Measurements from ENCODE around the gene KRTAP3-1.

Gene KRTAP3-1

DNA sequence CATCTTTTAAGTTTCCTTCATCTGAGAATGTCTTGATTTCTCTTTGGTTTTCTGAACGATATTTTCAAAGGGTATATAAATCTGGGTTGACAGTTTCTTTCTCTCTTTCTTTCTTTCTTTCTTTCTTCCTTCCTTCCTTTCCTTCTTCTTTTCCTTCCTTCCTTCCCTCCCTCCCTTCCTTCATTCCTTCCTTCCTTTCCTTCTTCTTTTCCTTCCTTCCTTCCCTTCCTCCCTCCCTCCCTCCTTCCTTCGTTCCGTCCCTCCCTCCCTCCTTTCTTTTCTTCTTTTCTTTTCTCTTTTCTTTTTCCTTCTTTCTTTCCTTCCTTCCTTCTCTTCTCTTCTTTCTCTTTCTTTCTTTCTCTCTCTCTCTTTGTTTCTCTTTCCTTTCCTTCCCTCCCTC, 34.6 kb downstream of the KRTAP3-1 start:
- no peak for FAIRE-seq

DNA sequence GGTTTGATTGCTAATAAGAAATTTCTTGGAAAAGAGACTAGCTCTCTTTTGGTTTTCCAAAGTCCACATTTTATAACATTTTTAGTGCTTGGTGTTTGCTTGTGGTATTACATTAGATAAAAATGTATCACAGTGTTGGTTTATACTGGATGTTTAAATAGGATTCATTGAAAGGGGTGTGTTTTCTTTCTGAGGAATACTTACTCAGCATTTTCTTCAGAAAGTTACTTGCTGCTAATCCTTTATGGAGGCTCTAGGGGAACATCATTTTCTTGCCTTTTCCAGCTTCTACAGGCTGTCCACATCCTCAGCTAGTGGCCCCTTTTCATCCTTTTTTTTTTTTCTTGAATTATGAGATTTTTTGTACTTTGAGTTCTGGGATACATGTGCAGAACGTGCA, 41.3 kb downstream of the KRTAP3-1 start:
- no peak for FAIRE-seq

DNA sequence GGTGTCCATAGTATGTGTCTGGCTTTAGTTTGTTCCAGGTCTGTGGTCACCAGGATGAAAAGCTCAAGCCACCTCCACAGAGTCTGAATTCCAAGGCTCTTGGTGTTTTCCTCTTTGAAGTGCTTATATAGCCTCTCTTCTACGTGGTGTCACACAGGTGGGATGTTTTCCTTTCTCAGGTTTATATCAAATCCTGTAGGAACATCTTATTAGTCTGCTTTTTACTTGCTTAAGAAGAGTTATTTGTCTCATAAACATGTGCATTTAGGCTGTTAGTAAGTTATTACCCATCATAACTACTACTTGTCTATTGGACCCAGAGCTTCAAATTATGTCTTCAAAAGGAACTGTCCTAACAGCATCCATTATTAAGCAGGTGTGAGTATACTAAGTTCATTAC, 42.1 kb downstream of the KRTAP3-1 start, which contains the start of gene KRT39:
TSS of gene KRT39 (minus strand) at position 101 of the 400 bp plus-strand sequence. CDS start at position 9, 92 bp downstream.
- no peak for FAIRE-seq

DNA sequence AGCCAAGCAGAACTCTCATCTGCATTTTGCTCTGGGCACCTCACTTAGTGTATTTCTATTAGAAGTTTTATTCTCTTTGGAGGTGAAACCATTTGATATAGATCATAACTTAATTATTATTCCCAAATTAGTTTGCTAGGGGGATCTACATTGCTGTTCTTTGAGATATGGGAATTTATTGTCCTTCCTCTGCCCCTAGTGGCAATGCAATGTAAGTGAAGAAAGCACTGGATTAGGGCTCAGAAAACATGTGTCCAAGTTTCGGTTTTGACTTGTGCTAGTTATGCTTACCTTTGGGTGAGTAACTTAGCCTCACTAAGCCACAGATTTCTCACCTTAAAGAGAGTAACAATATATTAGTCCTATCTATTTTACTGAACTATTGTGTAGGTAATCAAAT, 45.1 kb downstream of the KRTAP3-1 start:
- FAIRE-seq = no peak

DNA sequence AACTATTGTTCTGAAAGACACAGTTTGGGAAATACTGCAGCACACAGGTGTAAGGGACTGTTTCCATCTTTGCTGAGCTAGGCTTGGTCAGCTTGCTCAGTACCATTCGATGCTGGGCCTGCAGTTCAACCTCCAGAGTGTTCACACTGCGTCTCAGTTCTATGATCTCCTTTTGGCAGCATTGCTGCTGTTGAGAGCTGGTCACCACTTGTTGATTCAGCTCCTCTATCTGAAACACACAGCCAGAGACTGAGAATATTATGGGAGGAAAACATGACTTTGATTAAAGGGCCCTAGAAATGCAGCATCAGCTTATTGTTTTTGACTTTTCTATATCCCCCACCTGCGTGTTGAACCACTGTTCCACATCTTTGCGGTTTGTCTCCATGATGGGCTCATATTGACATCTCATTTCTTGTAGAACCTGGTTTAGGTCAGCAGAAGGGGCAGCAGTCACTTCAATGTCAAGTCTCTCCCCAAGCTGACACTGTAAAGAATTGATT, 46.8 kb downstream of the KRTAP3-1 start:
- FAIRE-seq = no peak

DNA sequence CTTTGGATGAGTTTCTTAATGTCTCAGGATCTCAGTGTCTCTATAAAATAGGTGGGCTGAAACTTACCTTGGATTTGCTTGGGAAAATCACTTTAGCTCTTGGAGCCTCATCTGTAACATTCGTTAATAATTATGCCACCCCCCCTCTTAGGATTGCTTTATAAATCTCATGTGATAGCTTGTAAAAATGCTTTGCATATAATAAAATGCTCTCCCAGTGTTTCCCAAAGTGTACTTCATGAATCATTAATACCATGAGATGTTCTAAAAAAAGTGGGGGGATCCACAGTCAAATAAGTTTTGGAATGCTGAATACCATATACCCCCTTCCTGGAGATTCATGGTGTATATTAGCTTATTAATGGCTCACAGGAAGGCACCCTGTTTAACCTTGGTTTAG, 47.3 kb downstream of the KRTAP3-1 start:
- FAIRE-seq = no peak

DNA sequence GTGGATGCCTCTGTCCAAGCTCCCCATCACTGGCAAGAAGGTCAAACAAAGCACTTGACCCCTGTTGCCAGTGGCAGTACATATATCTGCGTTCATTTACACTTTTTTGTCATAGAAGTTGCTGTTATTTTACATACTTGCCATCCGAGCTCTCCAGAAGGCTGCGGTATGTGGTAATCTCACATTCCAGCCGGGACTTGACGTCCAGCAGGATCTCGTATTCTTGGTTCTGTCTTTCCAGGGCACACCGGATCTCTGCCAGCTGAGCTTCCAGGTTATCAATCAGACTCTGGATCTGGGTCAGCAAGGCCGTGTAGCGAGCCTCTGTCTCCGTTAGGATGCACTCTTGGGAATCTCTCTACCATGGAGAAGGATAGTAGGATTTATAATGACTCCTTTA, 48.8 kb downstream of the KRTAP3-1 start:
- FAIRE-seq = no peak

Data from endometrium (tissue), 2 donors.